ENCODE results near the gene SLC32A1. TPM values are rescaled to one million over a fixed set of nuclear protein-coding genes. Genes with fewer than 3 reads are reported as not detected.

The SLC32A1 gene
- total RNA-seq, 1 experiment from 2014 or later, result not detected

- intact Hi-C loops (cut with micrococcal nuclease), result no loop called here
- H3K9me2 ChIP-seq (ENCODE audit: insufficient read depth), result no peaks in the 10 kb centered on the region
- no peaks in the 10 kb centered on the region for H3K9me3 ChIP-seq (ENCODE audit: control insufficient read depth in 1 of 2, insufficient read depth in 1 of 2, low read depth in 1 of 2, low read length in 2 of 2)
- H3K9ac ChIP-seq (ENCODE audit: low read length), result no peak overlapping the region
- no peaks in the 10 kb centered on the region for H3K79me2 ChIP-seq (ENCODE audit: insufficient read depth, low read length)
- BruUV-seq (replicated peaks), result no TSS peak
- no peaks in the 10 kb centered on the region for H4K20me1 ChIP-seq (ENCODE audit: insufficient read depth)
- H3K4me3 ChIP-seq (replicated peaks in 1 of 2; ENCODE audit: low read depth in 1 of 2, low read length in 2 of 2), result no peak overlapping the region
- CTCF ChIA-PET, result interaction anchor here (1.1 kb wide), 1 partner anchor 104 kb away, joined by 3 read pairs; no protein-coding TSS in a partner anchor
- H3K27ac ChIP-seq (ENCODE audit: low read depth, low read length), result no peak overlapping the region
- POLR2A ChIA-PET, result no interaction called here
- H2AFZ ChIP-seq (ENCODE audit: low read depth, low read length, poor library complexity, severe bottlenecking), result no peak overlapping the region
- no peak for DNase-seq (ENCODE audit: low read depth, low spot score)
- RAD21 ChIA-PET (ENCODE audit: low non-redundant PET in 1 of 2, low total read pairs in 2 of 2, uncharacterized antibody in 2 of 2, unreplicated experiment in 2 of 2), result no interaction called here
- peaks cover 22 to 43% of the 10 kb centered on the region in 2 experiments; a peak in 3 of 4 replicates for H3K36me3 ChIP-seq (ENCODE audit: control insufficient read depth in 1 of 2, insufficient read depth in 2 of 2, low read length in 2 of 2)
- no peak for TF ChIP-seq ATF3 (IDR thresholded peaks at IDR 0.05)
- TF ChIP-seq JUND (IDR thresholded peaks at IDR 0.05), result no peak
- TF ChIP-seq TCF7L2 (IDR thresholded peaks at IDR 0.05; ENCODE audit: borderline replicate concordance, extremely low read depth, insufficient read depth, insufficient read length), result peak; percentile 62
- TF ChIP-seq ZFX (IDR thresholded peaks at IDR 0.05), result no peak
- H3K4me2 ChIP-seq (ENCODE audit: low read length), result 0 out of 2 replicates have a peak overlapping the region, but pooled peaks have one; percentile 7
- H3K27me3 ChIP-seq (ENCODE audit: insufficient read depth, low read length), result no peaks in the 10 kb centered on the region
- H3K4me1 ChIP-seq (ENCODE audit: control insufficient read depth in 1 of 2, insufficient read depth in 2 of 2, low read length in 2 of 2), result peaks cover 40 to 58% of the 10 kb centered on the region in 2 experiments
- ATAC-seq, result no peak
Observed at GRCh38 chr20:38762174-38762573, 37.9 kb downstream of the SLC32A1 start.

DNA sequence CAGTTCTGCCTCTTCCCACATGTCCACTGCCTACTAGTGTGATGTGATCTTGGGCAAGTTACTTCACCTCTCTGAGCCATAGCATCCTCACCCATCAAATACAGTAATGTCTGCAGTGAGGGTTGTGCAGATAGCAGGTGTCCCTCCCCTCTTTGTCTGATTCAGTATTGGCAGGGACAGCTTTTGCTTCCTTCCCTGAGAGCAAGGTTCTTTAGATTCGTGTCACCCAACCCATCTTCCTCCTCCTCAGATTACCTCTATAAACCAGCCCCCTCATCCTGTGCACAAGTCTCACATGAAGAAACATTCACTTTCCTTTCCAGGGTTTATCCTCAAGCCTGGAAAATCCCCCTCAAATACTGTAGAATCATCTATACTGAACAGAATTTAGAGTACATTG lies 39.3 kb downstream of the SLC32A1 start:
- peaks cover 40 to 58% of the 10 kb centered on the region in 2 experiments for H3K4me1 ChIP-seq (ENCODE audit: control insufficient read depth in 1 of 2, insufficient read depth in 2 of 2, low read length in 2 of 2)
- no peaks in the 10 kb centered on the region for H3K9me2 ChIP-seq (ENCODE audit: insufficient read depth)
- no TSS peak for BruUV-seq (replicated peaks)
- H2AFZ ChIP-seq (ENCODE audit: low read depth, low read length, poor library complexity, severe bottlenecking), result no peak overlapping the region
- RAD21 ChIA-PET (ENCODE audit: low non-redundant PET in 1 of 2, low total read pairs in 2 of 2, uncharacterized antibody in 2 of 2, unreplicated experiment in 2 of 2), result no interaction called here
- H3K79me2 ChIP-seq (ENCODE audit: insufficient read depth, low read length), result no peaks in the 10 kb centered on the region
- no peaks in the 10 kb centered on the region for H4K20me1 ChIP-seq (ENCODE audit: insufficient read depth)
- H3K27ac ChIP-seq (ENCODE audit: low read depth, low read length), result peak overlapping the region; percentile 86
- H3K4me2 ChIP-seq (ENCODE audit: low read length), result peak overlapping the region; percentile 78
- CTCF ChIA-PET, result no interaction called here
- no peaks in the 10 kb centered on the region for H3K27me3 ChIP-seq (ENCODE audit: insufficient read depth, low read length)
- no peak for TF ChIP-seq TCF7L2 (IDR thresholded peaks at IDR 0.05; ENCODE audit: borderline replicate concordance, extremely low read depth, insufficient read depth, insufficient read length)
- TF ChIP-seq, protein P1, sequence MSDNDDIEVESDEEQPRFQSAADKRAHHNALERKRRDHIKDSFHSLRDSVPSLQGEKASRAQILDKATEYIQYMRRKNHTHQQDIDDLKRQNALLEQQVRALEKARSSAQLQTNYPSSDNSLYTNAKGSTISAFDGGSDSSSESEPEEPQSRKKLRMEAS (IDR thresholded peaks at IDR 0.05), result no peak
- no peak for TF ChIP-seq EZH2 (IDR thresholded peaks at IDR 0.05)
- TF ChIP-seq JUND (IDR thresholded peaks at IDR 0.05), result no peak
- TF ChIP-seq, protein P2, sequence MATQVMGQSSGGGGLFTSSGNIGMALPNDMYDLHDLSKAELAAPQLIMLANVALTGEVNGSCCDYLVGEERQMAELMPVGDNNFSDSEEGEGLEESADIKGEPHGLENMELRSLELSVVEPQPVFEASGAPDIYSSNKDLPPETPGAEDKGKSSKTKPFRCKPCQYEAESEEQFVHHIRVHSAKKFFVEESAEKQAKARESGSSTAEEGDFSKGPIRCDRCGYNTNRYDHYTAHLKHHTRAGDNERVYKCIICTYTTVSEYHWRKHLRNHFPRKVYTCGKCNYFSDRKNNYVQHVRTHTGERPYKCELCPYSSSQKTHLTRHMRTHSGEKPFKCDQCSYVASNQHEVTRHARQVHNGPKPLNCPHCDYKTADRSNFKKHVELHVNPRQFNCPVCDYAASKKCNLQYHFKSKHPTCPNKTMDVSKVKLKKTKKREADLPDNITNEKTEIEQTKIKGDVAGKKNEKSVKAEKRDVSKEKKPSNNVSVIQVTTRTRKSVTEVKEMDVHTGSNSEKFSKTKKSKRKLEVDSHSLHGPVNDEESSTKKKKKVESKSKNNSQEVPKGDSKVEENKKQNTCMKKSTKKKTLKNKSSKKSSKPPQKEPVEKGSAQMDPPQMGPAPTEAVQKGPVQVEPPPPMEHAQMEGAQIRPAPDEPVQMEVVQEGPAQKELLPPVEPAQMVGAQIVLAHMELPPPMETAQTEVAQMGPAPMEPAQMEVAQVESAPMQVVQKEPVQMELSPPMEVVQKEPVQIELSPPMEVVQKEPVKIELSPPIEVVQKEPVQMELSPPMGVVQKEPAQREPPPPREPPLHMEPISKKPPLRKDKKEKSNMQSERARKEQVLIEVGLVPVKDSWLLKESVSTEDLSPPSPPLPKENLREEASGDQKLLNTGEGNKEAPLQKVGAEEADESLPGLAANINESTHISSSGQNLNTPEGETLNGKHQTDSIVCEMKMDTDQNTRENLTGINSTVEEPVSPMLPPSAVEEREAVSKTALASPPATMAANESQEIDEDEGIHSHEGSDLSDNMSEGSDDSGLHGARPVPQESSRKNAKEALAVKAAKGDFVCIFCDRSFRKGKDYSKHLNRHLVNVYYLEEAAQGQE (IDR thresholded peaks at IDR 0.05; ENCODE audit: low read depth), result no peak
- TF ChIP-seq FOSL1 (IDR thresholded peaks at IDR 0.05; ENCODE audit: low read depth), result no peak
- TF ChIP-seq ELF1 (IDR thresholded peaks at IDR 0.05; ENCODE audit: borderline replicate concordance, low read depth), result no peak
- no peak for TF ChIP-seq SIN3A (IDR thresholded peaks at IDR 0.05; ENCODE audit: low read depth)
- no peak for TF ChIP-seq SRF (IDR thresholded peaks at IDR 0.05; ENCODE audit: low read depth)
- intact Hi-C loops (cut with micrococcal nuclease), result no loop called here
- H3K4me3 ChIP-seq (replicated peaks in 1 of 2; ENCODE audit: low read depth in 1 of 2, low read length in 2 of 2), result no peak overlapping the region
- H3K9me3 ChIP-seq (ENCODE audit: control insufficient read depth in 1 of 2, insufficient read depth in 1 of 2, low read depth in 1 of 2, low read length in 2 of 2), result no peaks in the 10 kb centered on the region
- ATAC-seq (no peak), DNase-seq (ENCODE audit: low read depth, low spot score) (no peak)
- H3K36me3 ChIP-seq (ENCODE audit: control insufficient read depth in 1 of 2, insufficient read depth in 2 of 2, low read length in 2 of 2), result peaks cover 30 to 47% of the 10 kb centered on the region in 2 experiments
- POLR2A ChIA-PET, result interaction anchor here (1.9 kb wide), 1 partner anchor 16 kb away, joined by 14 read pairs; no protein-coding TSS in a partner anchor
- no peak overlapping the region for H3K9ac ChIP-seq (ENCODE audit: low read length)
